ENCODE measurements around the gene RPS6KB2.
"Not testable (repeated sequence)": the region's sequence is repeated elsewhere in the genome, so short reads cannot be mapped to it uniquely, and the experiment has no call there.

The RPS6KB2 gene

GRCh38 chr11:67423891-67424613, 4.2 kb upstream of the RPS6KB2 start:
- in situ Hi-C loops (cut with MboI; ENCODE audit: low sequenced_read_pairs) = no loop called here

GRCh38 chr11:67427364-67427859, 882 bp upstream of the RPS6KB2 start:
- in situ Hi-C loops (cut with MboI; ENCODE audit: low sequenced_read_pairs) = not testable (repeated sequence)

- in situ Hi-C loops (cut with MboI; ENCODE audit: low sequenced_read_pairs) = no loop called here
These were observed 859 bp downstream of the RPS6KB2 start for GRCh38 chr11:67429038-67429668.

GRCh38 chr11:67429722-67430121, 1.4 kb downstream of the RPS6KB2 start:
- in situ Hi-C loops (cut with MboI; ENCODE audit: low sequenced_read_pairs) = no loop called here

- in situ Hi-C loops (cut with MboI; ENCODE audit: low sequenced_read_pairs) = no loop called here
These were observed 3.3 kb downstream of the RPS6KB2 start for GRCh38 chr11:67431346-67432249.

DNA sequence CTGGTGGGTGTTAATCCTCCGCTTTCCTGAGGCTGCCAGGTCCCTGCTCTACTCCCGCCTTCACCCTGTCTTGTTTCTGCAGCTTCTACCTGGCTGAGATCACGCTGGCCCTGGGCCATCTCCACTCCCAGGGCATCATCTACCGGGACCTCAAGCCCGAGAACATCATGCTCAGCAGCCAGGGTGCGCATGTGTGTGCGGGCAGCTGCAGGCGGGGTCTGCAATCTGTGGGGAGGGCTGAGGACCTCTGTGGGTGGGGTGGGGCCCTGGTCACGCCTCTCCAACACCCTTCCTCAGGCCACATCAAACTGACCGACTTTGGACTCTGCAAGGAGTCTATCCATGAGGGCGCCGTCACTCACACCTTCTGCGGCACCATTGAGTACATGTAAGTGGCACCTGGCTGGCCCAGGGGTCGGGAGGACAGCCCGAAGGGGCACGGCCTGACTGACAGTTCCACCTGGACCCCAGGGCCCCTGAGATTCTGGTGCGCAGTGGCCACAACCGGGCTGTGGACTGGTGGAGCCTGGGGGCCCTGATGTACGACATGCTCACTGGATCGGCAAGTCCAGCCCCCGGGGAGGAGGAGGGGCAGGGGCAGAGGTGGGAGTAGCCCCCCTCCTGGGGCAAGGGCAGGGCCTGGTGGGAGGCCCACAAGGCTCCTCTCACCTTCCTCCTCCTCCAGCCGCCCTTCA, 4.5 kb downstream of the RPS6KB2 start:
- in situ Hi-C loops (cut with MboI; ENCODE audit: low sequenced_read_pairs) = no loop called here

DNA sequence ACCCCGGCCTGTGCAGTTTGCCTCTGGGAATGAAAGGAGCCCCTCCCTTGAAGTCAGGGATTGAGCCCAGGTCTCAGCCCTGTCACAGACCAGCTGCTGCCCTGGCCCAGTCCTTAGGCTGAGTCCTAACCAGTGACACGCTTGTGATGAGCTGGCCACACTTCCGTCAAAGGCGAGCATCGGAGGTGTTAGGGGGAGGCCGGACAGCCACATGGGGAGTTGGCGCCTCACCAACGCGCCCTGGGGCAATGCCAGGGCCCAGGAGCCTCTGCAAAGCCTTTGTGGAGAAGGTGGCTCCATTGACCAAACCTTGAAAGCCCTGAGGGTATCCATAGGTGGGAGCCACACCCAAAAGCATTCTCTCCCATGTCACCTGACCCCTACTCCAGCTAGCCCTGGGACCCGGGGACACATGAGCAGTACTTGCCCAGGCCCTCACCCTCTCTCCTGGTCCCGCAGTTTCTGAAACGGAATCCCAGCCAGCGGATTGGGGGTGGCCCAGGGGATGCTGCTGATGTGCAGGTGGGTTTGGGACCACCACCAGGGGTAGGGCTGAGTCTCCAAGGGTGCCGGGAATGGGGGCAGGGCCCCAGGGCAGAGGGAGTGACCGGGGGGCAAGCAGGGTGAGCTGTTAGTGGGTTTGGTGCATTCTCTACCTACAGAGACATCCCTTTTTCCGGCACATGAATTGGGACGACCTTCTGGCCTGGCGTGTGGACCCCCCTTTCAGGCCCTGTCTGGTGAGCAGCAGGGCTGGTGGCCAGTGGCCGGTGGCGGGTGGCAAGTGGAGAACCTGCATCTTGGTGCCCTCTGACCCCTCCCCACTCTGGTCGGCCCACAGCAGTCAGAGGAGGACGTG, 5.5 kb downstream of the RPS6KB2 start:
- in situ Hi-C loops (cut with MboI; ENCODE audit: low sequenced_read_pairs) = no loop called here

DNA sequence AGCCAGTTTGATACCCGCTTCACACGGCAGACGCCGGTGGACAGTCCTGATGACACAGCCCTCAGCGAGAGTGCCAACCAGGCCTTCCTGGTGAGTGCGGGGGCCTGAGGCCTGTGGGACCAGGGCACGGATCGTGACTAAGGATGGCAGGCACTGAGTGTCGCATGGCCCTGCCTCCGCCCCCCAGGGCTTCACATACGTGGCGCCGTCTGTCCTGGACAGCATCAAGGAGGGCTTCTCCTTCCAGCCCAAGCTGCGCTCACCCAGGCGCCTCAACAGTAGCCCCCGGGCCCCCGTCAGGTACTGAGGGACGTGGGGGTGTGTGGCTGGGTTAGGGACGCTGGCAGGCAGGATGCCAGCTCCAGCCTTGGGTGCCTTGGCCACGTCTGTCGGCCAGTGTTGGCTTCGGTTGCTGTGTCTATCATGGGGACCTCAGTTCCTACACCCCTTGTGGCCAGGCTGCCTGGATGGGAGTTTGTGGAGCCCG, 6.1 kb downstream of the RPS6KB2 start:
- in situ Hi-C loops (cut with MboI; ENCODE audit: low sequenced_read_pairs) = no loop called here

DNA sequence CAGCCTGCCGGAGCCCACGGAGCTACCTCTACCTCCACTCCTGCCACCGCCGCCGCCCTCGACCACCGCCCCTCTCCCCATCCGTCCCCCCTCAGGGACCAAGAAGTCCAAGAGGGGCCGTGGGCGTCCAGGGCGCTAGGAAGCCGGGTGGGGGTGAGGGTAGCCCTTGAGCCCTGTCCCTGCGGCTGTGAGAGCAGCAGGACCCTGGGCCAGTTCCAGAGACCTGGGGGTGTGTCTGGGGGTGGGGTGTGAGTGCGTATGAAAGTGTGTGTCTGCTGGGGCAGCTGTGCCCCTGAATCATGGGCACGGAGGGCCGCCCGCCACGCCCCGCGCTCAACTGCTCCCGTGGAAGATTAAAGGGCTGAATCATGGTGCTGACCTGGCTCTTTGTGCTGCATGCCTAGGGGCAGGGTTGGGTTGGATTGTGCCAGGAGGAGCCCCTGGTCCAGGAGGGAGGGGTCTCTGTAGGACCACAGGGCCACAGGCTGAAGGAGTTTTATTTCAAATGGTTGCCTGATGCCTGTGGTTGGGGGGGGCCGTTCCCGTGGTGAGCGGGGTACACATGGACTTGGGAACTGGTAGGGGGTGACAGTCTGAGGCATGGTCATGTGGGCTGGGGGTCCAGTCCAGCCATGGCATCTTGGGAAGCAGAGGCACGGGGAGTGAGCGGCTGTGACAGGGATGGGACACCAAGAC, 6.9 kb downstream of the RPS6KB2 start:
- in situ Hi-C loops (cut with MboI; ENCODE audit: low sequenced_read_pairs) = no loop called here

DNA sequence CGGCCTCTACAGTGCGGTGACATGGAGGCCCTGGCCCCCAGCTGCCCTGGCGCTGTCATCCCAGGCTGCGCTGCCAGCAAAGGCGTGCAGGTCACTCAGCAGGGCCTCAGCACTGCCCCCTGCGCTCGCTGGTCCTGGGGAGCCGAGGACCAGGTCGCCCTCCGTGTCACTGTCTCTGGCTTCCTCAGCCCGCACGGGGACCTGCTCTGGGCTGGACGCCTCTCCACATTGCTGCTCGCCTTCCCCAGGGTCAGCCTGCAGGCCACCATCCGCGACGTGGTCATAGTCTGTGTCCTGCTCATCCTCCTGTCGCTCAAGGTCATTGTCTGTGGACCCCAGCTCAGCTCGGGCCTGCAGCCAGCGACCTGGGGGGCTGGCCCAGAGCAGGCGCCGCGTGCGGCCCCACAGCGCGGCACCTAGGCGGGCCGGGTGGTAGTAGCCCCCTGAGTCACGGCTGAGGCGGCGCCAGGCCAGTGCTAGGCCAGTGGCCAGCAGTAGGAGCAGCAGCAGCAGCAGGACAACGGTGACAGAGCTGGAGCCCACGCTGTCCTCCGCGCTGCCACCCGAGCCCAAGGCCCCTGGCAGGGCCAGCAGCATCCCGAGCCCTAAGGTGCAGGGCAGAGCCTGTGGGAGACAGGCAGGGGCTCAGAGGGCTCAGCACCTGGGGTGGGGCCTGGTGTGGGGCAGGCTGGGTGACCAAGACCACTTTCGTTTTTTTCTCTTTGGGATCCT, 7.6 kb downstream of the RPS6KB2 start:
- in situ Hi-C loops (cut with MboI; ENCODE audit: low sequenced_read_pairs) = no loop called here

DNA sequence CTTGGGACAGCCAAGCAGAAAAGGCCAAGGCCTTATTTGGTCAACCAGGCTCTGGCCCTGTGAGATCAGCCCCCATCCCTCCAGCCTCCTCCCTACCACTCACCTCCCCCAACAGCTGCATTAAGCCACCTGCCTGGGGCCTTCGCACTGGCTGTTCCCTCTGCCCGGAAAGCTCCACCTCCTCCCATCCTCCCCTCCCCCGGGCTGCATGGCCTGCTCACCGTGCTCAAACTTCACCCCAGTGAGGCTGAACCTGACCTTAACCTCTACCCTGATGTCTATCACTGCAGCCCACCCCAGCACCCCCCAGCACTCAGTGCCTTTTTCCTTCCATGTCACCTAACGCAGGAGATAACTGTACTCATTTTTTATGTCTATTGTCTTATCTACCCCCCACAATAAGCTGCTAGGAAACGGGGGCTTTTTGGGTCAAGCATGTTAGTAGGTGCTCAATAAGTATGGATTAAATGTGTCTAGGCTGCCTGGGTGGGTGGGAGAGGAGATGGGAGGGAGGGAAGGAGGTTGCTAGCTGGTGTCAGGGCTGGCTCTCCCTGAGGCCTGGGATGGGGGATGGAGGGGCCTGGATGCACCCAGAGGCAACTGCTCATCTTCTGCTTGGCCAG, 8.3 kb downstream of the RPS6KB2 start:
- in situ Hi-C loops (cut with MboI; ENCODE audit: low sequenced_read_pairs) = no loop called here

DNA sequence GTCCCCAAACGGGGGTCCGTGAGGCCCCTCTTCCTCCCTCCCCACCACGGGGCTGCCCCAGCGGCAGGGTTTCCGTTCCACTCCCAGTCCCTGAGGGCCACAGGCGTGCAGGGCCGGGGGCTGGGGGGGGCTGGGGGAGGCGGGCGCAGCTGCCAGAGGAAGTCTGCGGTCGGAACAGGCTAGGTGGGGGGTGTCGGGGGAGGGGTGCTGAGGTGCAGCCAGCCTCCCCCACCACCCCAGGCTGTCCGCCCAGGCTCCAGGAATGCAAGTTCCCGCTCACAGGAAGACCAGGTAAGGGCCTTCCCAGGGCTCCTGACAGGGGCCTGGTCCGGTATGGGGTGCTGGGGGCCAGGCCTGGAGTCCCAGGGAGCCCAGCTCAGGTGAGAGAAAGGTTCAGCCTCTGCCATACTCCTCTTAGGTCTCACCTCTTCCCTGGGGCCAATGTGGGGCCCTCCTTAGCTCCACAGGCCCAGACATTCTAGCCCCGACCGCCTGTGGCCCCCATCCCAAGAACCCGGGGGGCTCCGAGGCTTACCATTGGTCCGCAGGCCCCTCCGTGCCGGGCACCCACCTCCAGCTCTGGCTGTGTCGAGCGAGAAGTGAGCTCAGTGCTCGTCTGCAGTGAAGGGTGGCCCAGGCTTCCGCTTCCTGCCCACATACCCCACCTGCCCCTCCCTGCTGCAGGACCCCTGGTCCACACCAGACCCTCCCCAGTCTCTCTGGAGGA, 9.0 kb downstream of the RPS6KB2 start, which contains the start of gene PTPRCAP:
Gene PTPRCAP, minus strand, starts transcription at position 601 of the 727 bp plus-strand sequence. Its CDS starts 63 bp downstream, at position 538.
- in situ Hi-C loops (cut with MboI; ENCODE audit: low sequenced_read_pairs) = no loop called here

DNA sequence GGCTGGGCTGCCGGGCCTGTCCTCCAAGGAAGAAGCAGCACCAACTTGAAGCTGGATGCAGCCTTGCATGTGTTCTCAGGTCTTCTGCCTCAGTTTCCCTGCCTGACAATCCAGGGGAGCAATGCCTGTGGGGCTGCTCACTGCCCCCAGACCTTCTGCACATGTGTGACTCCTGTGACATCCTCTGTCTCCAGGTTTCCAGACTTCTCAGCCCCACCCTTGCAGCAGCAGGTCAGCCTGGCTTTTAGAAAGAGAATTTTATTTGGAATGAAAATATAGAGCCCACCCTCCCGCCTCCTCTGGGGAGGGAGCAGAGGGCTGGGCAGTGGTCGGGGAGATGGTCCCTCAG, 9.5 kb downstream of the RPS6KB2 start:
- in situ Hi-C loops (cut with MboI; ENCODE audit: low sequenced_read_pairs) = no loop called here

GRCh38 chr11:67438158-67438902, 10.0 kb downstream of the RPS6KB2 start:
- in situ Hi-C loops (cut with MboI; ENCODE audit: low sequenced_read_pairs) = no loop called here

DNA sequence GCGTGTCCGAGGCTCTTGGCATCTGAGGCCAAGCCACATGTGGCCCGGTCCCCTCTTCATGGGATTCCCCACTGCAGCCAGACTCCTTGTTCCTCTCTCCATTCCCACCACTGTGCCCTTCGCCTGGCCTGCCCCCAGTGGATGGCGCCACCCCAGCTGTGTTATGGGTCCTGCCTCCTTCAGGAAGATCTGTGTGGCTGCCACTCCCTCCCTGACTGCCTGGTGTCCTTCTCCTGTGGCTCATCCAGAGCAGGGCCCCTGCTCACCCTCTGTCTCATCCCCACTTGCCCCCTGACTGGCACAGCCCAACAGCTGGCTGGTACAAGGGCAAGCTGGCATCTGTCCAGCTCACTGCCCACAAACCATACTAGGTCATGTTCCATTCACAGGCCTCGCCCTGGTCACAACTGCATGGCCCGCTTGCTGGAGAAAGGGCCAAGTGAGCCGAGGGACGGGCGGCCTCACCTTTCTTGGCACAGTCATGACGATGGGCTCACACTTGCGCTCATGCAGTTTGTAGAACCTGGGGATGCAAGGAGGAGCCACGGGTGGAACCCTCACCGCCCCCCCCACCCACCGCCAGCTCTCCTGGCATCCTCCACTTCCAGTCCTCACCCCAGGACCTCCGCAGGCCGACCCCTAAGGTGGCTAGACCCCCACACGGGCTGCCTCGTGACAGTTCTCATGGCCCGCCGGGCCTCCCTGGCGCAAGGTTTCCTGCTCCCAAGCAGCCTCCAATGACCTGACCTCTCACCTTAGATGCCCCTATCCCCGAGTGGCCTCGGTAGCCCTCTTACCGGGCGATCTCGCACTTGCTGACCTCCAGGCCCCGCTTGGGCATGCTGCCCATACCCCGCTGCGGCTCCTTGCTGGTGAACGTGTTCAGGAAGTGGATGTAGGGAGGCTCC, 11.3 kb downstream of the RPS6KB2 start:
- in situ Hi-C loops (cut with MboI; ENCODE audit: low sequenced_read_pairs) = no loop called here
